GM12878 (cell line): ENCODE measurements around the gene LRRN4CL. TPM values are rescaled to one million over a fixed set of nuclear protein-coding genes. Genes with fewer than 3 reads are reported as not detected.

Experiments
- ASH2L ChIP-seq: fragments of 300-600, 200-600 bp; sonication (generic); IDR thresholded peaks from 2 replicates; pipeline ENCODE4 v1.6.1; 2017; ENCODE audit warnings: low read depth, mild to moderate bottlenecking, borderline replicate concordance
- ATF2 ChIP-seq: IDR thresholded peaks from 2 replicates; pipeline ENCODE4 v1.6.1; 2012; ENCODE audit warnings: low read length, inconsistent platforms
- ATF7 ChIP-seq: fragments of 450-650 bp; IDR thresholded peaks from 2 replicates; pipeline ENCODE4 v1.6.1; 2016; ENCODE audit warnings: low read depth, mild to moderate bottlenecking
- BACH1 ChIP-seq: fragments of 450-650 bp; IDR thresholded peaks from 2 replicates; pipeline ENCODE4 v1.6.1; 2017; ENCODE audit warnings: mild to moderate bottlenecking, borderline replicate concordance
- BCL11A ChIP-seq: IDR thresholded peaks from 2 replicates; pipeline ENCODE4 v1.6.1; 2011; ENCODE audit warnings: low read depth, low read length
- CBFB ChIP-seq: IDR thresholded peaks from 2 replicates; pipeline ENCODE4 v1.6.1; 2016; ENCODE audit warnings: antibody characterized with exemption, low read depth
- CREM ChIP-seq: IDR thresholded peaks from 2 replicates; pipeline ENCODE4 v1.6.1; 2014; ENCODE audit warnings: antibody characterized with exemption, low read depth
- HDGF ChIP-seq: fragments of 450-650 bp; IDR thresholded peaks from 2 replicates; pipeline ENCODE4 v1.6.1; 2016; ENCODE audit warnings: antibody characterized with exemption
- IKZF1 ChIP-seq: fragments of 450-650 bp; conservative IDR thresholded peaks from 2 replicates; pipeline ENCODE4 v1.6.1; 2017; ENCODE audit warnings: antibody characterized with exemption, mild to moderate bottlenecking
- JUND ChIP-seq: IDR thresholded peaks from 2 replicates; pipeline ENCODE4 v1.6.1; 2012; ENCODE audit warnings: low read depth, mild to moderate bottlenecking, low read length, improper control_type of control experiment, moderate library complexity
- KLF5 ChIP-seq: fragments of 450-650 bp; IDR thresholded peaks from 2 replicates; pipeline ENCODE4 v1.6.1; 2014; ENCODE audit warnings: mild to moderate bottlenecking; ENCODE audit not compliant: partially characterized antibody
- LARP7 ChIP-seq: fragments of 450-650 bp; IDR thresholded peaks from 2 replicates; pipeline ENCODE4 v1.6.1; 2017; ENCODE audit warnings: mild to moderate bottlenecking
- NFXL1 ChIP-seq: fragments of 450-650 bp; IDR thresholded peaks from 2 replicates; pipeline ENCODE4 v1.6.1; 2017; ENCODE audit warnings: antibody characterized with exemption, mild to moderate bottlenecking, borderline replicate concordance
- NR2C1 ChIP-seq: fragments of 450-650 bp; IDR thresholded peaks from 2 replicates; pipeline ENCODE4 v1.6.1; 2017; ENCODE audit warnings: antibody characterized with exemption, mild to moderate bottlenecking, moderate library complexity
- NR2F1 ChIP-seq: fragments of 450-650 bp; conservative IDR thresholded peaks from 2 replicates; pipeline ENCODE4 v1.6.1; 2017; ENCODE audit warnings: mild to moderate bottlenecking
- PML ChIP-seq: IDR thresholded peaks from 2 replicates; pipeline ENCODE4 v1.6.1; 2012; ENCODE audit warnings: low read length, inconsistent platforms
- POLR2A ChIP-seq: IDR thresholded peaks from 2 replicates; pipeline ENCODE4 v1.6.1; 2011; ENCODE audit warnings: low read depth, mild to moderate bottlenecking, low read length
- POLR2AphosphoS2 ChIP-seq: IDR thresholded peaks from 2 replicates; pipeline ENCODE4 v1.6.1; 2011; ENCODE audit warnings: low read depth, mild to moderate bottlenecking, low read length, improper control_type of control experiment, moderate library complexity
- POU2F2 ChIP-seq: IDR thresholded peaks from 3 replicates; pipeline ENCODE4 v1.6.1; 2011; ENCODE audit warnings: low read depth, mild to moderate bottlenecking, low read length, borderline replicate concordance
- SMARCA5 ChIP-seq: fragments of 450-650 bp; IDR thresholded peaks from 2 replicates; pipeline ENCODE4 v1.6.1; 2017; ENCODE audit warnings: mild to moderate bottlenecking
- TAF1 ChIP-seq: IDR thresholded peaks from 2 replicates; pipeline ENCODE4 v1.6.1; 2011; ENCODE audit warnings: mild to moderate bottlenecking, low read depth, low read length, borderline replicate concordance
- TCF7 ChIP-seq: IDR thresholded peaks from 2 replicates; pipeline ENCODE4 v1.6.1; 2014; ENCODE audit warnings: antibody characterized with exemption, borderline replicate concordance
- YY1 ChIP-seq: IDR thresholded peaks from 2 replicates; pipeline ENCODE4 v1.6.1; 2011; ENCODE audit warnings: low read depth, mild to moderate bottlenecking, low read length
- ZNF207 ChIP-seq: fragments of 450-650 bp; IDR thresholded peaks from 2 replicates; pipeline ENCODE4 v1.6.1; 2014; ENCODE audit warnings: antibody characterized with exemption, mild to moderate bottlenecking, borderline replicate concordance
- ZNF217 ChIP-seq: fragments of 450-650 bp; IDR thresholded peaks from 2 replicates; pipeline ENCODE4 v1.6.1; 2017; ENCODE audit warnings: antibody characterized with exemption, mild to moderate bottlenecking
- ZNF24 ChIP-seq: fragments of 450-650 bp; IDR thresholded peaks from 2 replicates; pipeline ENCODE4 v1.6.1; 2017; ENCODE audit warnings: antibody characterized with exemption, mild to moderate bottlenecking
- polyA plus RNA-seq, 11 experiments: library from polyadenylated mRNA; depleted of rRNA in 4 of 11; unstranded in 6 of 11; stranded (reverse) in 5 of 11; fragments of >200 nt; fragmentation: Nextera tagmentation in 4 of 11; fragmentation: Illumina TruSeq in 1 of 11; extraction: Ambion mirVana in 4 of 11; extraction: Trizol in 1 of 11; gene quantifications; 1 replicate in 1 of 11; 2 replicates in 10 of 11; pipeline versions ENCODE4 v1.2.1 to v1.2.3, GENCODE V29; 2011 to 2016; ENCODE audit warnings: inconsistent platforms in 2 of 11, missing spikeins in 2 of 11, low read depth in 1 of 11
- total RNA-seq, 4 experiments: library from RNA; depleted of rRNA in 3 of 4; stranded (reverse); fragments of >200 nt in 3 of 4; fragmentation: Illumina TruSeq in 1 of 4; extraction: Trizol in 1 of 4; gene quantifications; 2 replicates each; pipeline versions ENCODE4 v1.2.1 to v1.2.3, GENCODE V29; 2013 to 2021
- TF ChIP-seq, protein P1 (sequence below): fragments of 450-650 bp; formaldehyde crosslinking; IDR thresholded peaks from 2 replicates; pipeline ENCODE4 v1.5.0; 2022; ENCODE audit warnings: mild to moderate bottlenecking, missing genetic modification characterization

The LRRN4CL gene
- total and polyA plus RNA-seq, 10 of the 15 experiments (the other 5 are each of a cell fraction or from before 2014, with no cell fraction given) = 0.01 to 0.06 TPM; not detected in 8

GRCh38 chr11:62645946-62646824 is 43.1 kb downstream of the LRRN4CL start, which contains the start of gene GANAB (continued):
- TF ChIP-seq NFXL1 (no peak), POLR2A (peak; percentile 94), HDGF (0 out of 2 replicates have a peak, but pooled peaks have one; percentile 39), NR2F1 (peak; percentile 97), ZNF217 (no peak), TAF1 (peak; percentile 94), POU2F2 (peak; percentile 79; the same call in 2 of the 3 replicates), NR2C1 (peak; percentile 95), ATF7 (peak; percentile 22; the same call in 1 of the 2 replicates), ZNF24 (no peak), POLR2AphosphoS2 (peak; percentile 97), PML (peak; percentile 81; the same call in 1 of the 2 replicates), ZNF207 (peak; percentile 82), JUND (no peak), YY1 (peak; percentile 99), ATF2 (no peak), TCF7 (no peak), CBFB (peak; percentile 63), LARP7 (peak; percentile 82), ASH2L (peak; percentile 79; the same call in 1 of the 2 replicates), BCL11A (no peak), KLF5 (peak; percentile 72), SMARCA5 (no peak), BACH1 (no peak), IKZF1 (peak; percentile 70), CREM (peak; percentile 83; the same call in 1 of the 2 replicates)
- TF ChIP-seq, protein P1, sequence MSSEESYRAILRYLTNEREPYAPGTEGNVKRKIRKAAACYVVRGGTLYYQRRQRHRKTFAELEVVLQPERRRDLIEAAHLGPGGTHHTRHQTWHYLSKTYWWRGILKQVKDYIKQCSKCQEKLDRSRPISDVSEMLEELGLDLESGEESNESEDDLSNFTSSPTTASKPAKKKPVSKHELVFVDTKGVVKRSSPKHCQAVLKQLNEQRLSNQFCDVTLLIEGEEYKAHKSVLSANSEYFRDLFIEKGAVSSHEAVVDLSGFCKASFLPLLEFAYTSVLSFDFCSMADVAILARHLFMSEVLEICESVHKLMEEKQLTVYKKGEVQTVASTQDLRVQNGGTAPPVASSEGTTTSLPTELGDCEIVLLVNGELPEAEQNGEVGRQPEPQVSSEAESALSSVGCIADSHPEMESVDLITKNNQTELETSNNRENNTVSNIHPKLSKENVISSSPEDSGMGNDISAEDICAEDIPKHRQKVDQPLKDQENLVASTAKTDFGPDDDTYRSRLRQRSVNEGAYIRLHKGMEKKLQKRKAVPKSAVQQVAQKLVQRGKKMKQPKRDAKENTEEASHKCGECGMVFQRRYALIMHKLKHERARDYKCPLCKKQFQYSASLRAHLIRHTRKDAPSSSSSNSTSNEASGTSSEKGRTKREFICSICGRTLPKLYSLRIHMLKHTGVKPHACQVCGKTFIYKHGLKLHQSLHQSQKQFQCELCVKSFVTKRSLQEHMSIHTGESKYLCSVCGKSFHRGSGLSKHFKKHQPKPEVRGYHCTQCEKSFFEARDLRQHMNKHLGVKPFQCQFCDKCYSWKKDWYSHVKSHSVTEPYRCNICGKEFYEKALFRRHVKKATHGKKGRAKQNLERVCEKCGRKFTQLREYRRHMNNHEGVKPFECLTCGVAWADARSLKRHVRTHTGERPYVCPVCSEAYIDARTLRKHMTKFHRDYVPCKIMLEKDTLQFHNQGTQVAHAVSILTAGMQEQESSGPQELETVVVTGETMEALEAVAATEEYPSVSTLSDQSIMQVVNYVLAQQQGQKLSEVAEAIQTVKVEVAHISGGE (CRISPR knock-in tag) = no peak
